Activated T-cell treated with anti-CD3 and anti-CD28 coated beads for 24 hours (primary cell): ENCODE measurements around the gene TDRD1.
A peak's percentile ranks its signal among the peaks of the same experiment; 100 is the strongest.
"Not testable (repeated sequence)": the region's sequence is repeated elsewhere in the genome, so short reads cannot be mapped to it uniquely, and the experiment has no call there.

ENCODE experiments used
- DNase-seq: peaks from one replicate; pipeline ENCODE4 v3.0.0-alpha.2; 2020; ENCODE audit warnings: low read depth

Gene TDRD1, protein sequence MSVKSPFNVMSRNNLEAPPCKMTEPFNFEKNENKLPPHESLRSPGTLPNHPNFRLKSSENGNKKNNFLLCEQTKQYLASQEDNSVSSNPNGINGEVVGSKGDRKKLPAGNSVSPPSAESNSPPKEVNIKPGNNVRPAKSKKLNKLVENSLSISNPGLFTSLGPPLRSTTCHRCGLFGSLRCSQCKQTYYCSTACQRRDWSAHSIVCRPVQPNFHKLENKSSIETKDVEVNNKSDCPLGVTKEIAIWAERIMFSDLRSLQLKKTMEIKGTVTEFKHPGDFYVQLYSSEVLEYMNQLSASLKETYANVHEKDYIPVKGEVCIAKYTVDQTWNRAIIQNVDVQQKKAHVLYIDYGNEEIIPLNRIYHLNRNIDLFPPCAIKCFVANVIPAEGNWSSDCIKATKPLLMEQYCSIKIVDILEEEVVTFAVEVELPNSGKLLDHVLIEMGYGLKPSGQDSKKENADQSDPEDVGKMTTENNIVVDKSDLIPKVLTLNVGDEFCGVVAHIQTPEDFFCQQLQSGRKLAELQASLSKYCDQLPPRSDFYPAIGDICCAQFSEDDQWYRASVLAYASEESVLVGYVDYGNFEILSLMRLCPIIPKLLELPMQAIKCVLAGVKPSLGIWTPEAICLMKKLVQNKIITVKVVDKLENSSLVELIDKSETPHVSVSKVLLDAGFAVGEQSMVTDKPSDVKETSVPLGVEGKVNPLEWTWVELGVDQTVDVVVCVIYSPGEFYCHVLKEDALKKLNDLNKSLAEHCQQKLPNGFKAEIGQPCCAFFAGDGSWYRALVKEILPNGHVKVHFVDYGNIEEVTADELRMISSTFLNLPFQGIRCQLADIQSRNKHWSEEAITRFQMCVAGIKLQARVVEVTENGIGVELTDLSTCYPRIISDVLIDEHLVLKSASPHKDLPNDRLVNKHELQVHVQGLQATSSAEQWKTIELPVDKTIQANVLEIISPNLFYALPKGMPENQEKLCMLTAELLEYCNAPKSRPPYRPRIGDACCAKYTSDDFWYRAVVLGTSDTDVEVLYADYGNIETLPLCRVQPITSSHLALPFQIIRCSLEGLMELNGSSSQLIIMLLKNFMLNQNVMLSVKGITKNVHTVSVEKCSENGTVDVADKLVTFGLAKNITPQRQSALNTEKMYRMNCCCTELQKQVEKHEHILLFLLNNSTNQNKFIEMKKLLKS

DNA sequence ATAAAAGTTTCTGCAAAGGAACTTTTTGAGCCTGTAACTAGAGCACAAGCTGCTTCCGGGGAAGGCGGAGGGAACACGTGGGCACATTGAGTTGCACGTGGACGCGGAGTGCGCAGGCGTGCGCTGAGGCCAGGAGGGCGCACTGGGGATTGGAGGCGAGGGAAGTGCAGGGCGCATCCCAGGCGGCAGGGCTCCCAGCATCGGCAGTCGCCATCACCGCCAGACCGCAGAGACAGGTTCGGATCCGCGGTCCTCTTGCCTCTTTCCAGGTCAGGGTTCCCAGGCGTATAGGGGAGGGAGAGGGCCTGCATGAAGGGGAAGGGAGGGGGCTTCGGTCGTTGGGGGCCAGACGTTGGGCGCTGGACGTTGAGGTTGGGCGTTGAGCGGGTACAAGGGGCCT, at the start of gene TDRD1:
Gene TDRD1 (plus strand): TSS at position 206 of the 400 bp plus-strand sequence. CDS start 8,479 bp downstream, outside the sequence.
- no peak for DNase-seq

DNA sequence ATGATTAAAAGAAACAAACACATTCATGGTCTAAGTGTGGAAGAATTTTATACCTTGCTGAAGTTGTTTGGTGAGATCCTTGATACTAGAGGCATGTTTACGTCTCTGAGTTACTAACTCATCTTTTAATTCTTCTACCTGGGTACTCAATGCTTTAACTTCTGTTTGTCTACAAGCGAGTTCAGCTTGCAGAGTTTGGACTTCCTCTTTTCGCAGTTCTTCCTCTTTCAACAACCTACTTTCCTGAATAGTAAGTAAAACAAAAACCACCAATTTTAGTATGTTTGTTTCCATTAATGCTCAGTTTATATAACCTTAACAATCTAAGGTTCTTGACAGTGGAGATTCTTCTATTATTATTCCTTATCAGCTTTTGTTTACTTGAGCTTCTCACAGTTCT, 48.1 kb upstream of the TDRD1 start:
- no peak for DNase-seq

DNA sequence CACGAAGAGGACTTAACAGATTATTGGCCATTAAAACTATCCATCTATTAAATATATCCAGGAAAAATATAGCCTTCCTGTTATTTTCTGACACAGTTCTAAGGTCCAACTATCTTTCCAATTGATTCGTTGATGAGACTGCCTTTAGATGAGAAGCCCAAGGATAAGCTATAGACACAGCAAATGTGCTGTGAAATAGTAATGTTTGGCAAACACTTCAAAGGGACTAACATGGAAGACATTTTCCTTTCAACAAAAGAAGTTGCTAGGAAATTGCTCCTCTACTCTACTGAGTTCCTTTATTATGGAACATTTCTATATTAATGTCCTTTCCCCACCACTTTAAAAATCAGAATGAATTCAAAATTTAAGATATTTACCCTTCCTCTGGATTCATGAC, 43.7 kb upstream of the TDRD1 start:
- no peak for DNase-seq

DNA sequence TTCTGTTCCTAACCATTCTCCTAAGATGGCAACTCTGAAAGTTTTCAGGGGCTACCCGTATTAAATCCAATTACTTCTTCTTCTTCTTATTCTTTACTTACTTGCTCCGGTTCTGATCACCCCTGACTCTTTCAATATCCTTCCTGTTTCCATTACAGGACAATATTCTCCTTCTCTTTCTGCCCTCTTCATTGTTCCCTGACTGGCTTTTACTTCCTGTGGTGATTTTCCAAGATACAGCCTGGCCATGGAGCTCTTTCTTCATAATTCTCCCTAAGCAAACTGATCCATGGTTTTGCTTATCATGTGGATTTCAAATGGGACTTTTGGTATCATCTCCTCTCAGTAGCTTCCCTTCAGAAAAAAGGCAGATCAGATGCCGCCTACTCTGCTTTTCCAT, 40.6 kb upstream of the TDRD1 start:
- DNase-seq, result no peak

DNA sequence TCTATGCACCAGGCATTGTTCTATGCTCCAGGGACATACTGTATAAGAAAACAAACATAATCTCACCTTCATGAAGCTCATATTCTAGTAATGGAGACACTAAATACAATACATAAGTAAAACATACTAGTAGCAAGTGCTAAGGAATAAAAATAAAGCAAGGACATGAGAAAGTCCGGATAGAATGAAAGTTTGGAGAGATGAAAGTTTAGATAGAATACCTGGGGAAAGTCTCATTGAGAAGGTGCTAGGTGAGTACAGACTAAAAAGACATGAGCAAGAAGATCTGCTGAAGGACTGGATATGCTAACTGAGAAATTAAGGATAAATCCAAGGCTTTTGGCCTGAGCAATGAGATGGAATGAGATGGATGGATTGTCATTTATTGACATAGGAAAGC, 39.1 kb upstream of the TDRD1 start:
- no peak for DNase-seq

DNA sequence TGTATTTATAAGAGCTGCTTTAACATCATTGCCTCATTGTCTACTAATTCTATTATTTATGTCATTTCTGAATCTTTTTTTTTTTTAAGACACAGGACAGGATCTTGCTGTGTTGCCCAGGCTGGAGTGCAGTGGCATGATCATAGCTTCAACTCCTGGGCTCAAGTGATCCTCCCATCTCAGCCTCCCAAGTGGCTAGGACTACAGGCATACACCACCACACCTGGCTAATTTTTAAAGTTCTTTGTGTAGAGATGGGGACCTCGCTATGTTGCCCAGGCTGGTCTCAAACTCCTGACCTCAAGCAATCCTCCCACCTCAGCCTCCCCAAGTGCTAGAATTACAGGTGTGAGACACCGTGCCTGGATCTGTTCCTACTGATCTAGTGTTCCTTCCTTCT, 38.3 kb upstream of the TDRD1 start:
- DNase-seq, result not testable (repeated sequence)

DNA sequence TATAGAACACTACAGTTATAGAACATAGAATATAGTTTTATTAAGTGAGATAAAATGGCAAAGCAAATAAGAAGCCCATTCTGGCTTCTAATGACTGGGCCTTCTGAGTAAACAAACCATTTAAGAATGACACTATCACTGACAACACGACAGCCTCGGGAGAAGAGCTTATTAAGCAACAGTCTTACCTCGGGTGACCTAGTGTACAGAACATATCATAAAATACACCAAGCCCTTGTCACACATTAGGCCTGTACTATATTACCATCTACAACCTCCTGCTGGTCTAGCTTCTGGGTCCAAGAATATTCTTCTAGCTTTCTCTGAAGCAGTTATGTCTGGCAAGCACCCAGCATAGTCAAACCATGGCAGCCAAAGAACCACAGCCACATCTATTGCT, 37.1 kb upstream of the TDRD1 start:
- no peak for DNase-seq

DNA sequence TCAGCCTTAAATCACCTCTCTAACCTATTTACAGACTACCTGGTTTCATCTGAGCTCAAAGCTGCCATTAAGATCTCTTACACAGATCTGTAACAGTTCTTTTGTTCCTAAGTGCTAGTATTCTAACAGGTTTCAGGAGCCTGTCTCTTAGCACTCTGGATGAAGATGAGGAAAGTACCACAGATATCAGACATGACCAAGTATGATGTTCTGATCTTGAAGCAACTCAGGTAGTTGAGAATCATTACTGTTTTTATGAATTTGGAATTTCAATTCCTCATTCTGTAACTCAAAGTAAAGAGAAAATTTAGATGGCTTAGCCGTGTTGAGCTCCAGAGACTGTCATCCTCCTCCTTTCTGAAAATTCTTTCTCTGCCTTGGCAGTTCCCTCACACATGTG, 36.0 kb upstream of the TDRD1 start:
- no peak for DNase-seq

DNA sequence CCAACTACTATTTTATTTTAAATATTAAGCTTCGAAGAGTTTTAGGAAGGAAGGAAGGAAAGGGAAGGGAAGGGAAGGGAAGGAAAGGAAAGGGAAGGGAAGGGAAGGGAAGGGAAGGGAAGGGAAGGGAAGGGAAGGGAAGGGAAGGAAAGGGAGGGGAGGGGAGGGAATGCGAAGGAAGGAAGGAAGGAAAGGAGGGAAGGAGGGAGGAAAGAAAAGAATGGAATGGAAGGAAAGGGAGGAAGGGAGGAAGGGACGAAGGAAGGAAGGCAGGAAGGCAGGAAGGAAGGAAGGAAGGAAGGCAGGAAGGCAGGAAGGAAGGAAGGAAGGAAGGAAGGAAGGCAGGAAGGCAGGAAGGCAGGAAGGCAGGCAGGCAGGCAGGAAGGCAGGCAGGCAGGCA, 29.7 kb upstream of the TDRD1 start:
- not testable (repeated sequence) for DNase-seq

DNA sequence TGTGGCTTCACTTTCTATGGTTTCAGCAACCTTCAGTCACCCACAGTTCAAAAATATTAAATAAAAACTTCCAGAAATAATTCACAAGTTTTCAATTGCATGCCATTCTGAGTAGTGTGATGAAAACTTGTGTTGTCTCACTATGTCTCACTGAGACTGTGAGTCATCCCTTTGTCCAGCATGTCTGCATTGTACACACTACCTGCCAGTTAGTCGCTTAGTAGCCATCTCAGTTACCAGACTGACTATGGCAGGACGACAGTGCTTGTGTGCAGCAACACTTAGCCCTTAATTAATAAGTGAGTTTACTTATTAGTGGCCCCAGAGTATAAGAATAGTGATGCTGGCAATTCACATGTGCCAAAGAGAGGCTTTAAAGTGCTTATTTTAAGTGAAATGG, 27.7 kb upstream of the TDRD1 start:
- DNase-seq, result no peak

DNA sequence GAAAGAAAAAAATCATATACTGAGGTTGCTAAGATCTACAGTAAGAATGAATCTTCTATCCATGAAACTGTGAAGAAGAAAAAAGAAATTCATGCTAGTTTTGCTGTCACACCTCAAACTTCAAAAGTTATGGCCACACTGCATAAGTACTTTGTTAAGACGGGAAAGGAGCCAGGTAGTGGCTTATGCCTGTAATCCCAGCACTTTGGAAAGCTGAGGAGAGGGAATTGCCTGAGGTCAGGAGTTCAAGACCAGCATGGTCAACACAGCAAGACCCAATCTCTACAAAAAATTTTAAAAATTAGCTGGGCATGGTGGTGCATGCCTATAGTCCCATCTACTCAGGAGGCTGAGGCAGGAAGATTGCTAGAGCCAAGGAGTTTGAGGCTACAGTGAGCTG, 27.3 kb upstream of the TDRD1 start:
- DNase-seq, result no peak

DNA sequence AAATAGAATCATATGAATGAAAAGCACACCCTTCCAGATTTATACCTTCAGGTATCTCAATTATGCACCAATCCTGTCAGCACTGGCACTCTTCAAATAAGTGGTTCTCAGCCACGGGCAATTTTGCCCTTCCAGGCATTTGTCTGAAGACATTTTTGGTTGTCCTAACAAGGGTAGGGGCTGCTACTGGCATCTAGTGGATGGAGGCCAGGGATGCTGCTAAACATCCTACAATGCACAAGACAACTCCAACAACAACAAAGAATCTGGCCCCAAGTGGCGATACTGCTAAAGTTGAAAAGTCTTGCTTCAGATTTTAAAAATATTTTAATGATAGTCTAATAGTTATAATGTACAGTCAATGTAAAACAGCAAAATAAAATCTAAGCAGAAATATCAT, 21.2 kb upstream of the TDRD1 start:
- no peak for DNase-seq

DNA sequence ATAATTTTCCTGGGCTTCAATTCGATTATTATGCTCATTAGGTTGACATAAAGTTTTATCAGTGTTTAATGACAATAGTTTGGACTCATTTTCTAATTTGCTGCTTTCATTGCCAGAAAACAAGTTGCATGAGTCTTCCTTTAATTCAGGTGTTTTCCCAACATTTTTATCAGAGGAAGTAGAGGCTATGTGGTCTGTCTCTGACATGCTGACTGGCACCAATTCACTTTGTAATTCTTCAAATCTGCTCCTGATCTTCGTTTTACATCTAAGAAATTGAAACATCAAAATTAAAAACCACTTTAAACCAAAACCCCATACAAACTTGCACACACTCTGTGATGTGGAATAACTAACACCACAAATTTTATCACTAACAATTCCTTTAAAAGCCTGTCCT, 16.1 kb upstream of the TDRD1 start:
- no peak for DNase-seq

DNA sequence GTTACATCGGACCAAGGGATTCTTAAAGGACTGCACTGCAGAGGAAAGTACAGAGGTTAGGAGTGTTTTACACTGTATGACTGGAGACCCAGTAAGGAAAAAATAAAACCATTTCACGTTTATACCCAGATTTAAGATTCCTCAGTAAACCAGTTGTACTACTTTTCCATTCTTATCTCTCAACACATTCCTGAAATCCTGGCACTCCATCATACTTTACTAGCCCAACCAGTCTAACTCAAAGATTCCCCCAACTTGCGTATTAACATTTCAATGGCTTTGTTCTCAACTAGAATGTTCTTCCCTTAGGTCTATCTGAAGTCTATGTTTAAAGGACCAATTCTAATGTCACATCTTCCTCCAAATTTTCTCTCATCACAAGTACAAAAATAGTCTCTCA, 13.1 kb upstream of the TDRD1 start:
- DNase-seq, result no peak

DNA sequence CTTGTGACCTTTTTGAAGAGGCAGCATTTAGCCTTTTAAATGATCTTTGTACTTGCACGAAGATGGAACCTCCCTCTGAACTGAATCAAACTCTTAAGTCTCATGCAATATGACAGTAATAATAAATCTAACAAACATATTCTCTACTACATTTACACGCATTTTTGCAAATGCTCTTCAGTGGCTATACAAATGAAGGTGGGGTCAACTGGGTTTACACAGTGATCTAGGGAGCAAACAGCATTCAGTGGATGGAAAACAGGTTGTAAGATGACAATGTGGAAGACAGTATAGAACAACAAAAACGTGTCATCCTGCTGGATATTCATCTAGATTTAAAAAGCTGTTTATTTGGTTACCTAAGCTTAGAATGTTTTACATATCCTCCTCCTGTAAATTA, 12.7 kb upstream of the TDRD1 start:
- no peak for DNase-seq

DNA sequence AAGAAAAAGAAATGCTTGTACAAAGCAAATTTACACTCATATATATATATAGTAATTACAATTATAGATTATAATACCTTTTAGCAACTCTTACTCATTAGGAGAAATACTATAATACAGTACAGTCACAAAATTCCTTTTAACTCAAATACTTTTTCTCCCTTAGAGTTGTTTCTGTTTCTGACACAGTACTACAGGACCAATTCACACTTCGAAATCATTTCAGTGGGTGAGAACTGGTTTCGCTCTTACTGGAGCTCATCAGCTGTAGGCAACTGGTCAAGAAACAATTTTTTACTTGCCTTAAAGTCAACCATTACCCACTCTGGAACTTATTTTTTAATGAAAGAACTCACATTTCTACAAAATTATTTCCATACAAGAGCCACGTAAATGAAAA, 11.2 kb upstream of the TDRD1 start:
- DNase-seq, result no peak

DNA sequence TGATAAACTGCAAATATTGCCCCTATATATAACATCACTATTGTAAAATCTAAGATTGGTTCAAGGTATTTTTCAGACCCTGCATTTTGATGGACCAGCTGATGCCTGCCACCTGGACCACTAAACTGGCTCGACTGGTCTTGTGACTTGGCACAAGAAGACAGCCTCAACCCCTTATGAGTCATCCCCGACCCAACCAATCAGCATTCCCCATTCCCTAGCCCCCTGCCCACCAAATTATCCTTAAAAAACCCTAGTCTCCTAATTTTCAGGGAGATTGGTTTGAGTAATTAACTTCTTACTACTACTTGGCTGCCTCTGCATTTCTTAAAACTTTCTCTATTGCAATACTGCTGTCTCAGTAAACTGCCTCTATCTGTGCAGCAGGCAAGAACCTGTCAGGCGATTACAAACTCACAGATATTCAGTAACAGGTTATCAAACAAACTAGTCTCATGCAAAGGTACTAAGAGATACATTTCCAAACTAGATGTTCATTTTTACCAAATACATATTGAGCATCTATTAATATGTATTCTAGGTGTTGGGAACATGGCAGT, 10.6 kb upstream of the TDRD1 start:
- DNase-seq, result no peak

DNA sequence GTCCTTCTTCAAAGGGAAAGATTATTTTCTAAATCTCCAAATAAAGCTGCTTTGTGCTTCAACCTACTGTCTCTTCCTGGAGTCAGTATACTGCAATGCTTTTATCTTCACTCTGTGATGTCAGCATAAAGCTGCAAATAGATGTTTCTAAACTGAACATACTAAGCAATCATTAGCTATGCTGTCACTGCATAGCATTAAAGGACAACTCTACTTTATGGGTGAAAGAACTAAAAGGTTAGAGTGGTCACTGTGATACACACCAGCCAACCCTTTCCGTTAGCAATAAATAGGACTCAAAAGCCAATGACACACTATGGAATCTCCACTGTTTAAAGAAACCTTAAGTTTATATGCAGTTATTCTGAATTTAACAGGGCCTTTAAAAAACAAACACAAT, 6.9 kb upstream of the TDRD1 start:
- DNase-seq, result no peak

DNA sequence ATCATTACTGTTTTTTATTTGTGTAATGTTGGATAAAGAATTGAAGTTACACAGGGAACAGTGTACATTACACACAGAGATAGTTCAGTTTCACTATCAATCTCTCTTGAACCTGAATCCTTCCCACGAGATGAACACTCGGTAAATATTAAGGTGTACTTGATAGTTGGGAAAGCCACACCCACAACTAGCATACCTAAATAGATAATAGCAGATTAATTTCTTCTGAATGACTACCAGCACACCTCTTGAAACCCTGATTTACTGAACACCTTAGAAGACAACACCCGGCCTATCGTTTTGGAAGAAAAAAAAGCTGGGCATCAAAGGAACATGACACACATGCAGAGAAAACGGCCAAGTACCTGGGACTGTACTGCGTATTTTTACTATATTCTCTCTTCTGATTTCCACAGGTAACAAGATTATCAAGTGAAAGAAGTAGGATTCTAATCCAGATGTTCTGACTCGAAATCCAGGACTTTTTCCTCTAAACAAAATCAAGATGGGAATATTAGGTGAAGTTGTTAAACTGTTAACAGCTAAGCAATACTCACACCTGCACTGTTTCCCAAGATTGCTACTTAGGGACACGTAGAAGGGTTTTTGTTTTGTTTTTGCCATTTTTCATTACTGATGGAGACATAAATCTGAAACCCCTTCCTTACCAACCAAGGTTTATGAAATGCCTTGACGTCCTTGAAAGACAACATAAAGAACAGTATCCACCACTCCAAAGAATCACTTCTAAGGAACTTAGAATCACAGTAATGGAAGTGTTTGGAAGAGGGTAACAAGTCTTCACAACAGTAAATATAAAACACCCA, 6.2 kb upstream of the TDRD1 start:
- no peak for DNase-seq

DNA sequence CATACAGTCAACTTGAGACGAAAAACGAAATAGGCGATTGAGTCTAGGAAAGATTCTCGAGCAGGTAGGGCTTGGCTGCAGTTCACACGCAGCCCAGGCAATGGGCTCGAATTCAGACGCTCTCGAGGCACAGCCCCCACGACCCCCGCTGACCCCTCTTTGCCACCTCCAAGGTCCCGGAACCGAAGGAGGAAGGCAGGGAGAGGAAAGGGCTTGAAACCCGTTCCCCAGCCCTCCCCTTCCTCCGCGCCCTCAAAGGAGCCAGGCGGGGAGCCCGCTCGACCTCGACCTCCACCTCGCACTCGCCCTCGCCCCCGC, 5.6 kb upstream of the TDRD1 start:
- DNase-seq, result no peak

DNA sequence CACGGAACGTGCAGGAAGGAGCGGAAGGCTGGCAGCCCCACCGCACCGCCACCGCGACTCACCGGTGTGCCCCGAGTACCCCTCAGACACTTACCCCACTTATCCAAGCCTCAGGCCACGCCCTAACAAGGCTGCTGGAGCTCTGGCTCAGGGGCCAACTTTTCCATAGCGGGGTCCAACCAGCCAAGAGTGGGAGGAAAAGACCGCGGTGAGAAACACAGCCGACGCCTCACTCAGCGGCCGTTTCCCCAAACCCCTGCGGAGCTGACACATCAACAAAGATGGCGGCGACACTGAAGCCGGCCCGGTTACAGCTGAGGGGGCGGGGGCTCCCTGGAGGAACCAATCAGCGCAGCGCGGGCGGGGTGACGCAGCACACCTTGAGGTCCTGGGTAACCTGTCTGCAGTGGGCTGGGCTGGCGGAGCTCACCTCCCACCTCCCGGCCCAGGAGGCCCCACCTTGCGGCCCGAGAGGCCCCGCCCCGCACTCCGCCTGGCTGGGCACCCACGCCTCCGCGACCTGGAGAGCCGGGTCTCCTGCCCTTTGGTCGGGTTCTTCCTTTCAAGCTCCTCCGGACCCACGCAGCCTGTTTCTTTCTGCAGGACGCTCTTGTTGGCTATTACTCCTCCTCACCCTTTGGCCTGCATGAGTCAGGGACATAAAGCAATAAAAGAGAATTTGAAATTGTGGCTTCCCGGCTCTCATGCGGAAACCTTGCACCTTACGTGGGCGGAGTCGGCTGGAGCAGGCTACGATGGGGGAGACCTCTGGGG, 5.0 kb upstream of the TDRD1 start, which contains the start of gene CCDC186:
Gene CCDC186 (minus strand): TSS at position 283 of the 774 bp plus-strand sequence. CDS start 10,935 bp downstream, outside the sequence.
- DNase-seq, result peak; percentile 96
